SK-N-SH (cell line): ENCODE measurements around the gene RDX. TPM values are rescaled to one million over a fixed set of nuclear protein-coding genes. Genes with fewer than 3 reads are reported as not detected.

Source experiments
- CTCF ChIA-PET: fragments of 300-600, 350-600 bp; formaldehyde crosslinking; extraction: SDS; loops from one replicate; lab custom pipeline; 2021; lab: Yijun Ruan, JAX
- POLR2A ChIA-PET: fragments of 350-600 bp; sonication (Branson Sonifier 250); formaldehyde crosslinking; extraction: SDS; loops from one replicate; lab custom pipeline; 2020; ENCODE audit warnings: antibody characterized with exemption, inconsistent platforms; lab: Yijun Ruan, JAX
- DNase-seq: peaks from one replicate; pipeline ENCODE4 v3.0.0; 2012
- H2AFZ ChIP-seq: fragments of 200-600 bp; sonication (generic); 2 replicates; pipeline ENCODE4 v1.8.1; 2016; ENCODE audit warnings: antibody characterized with exemption, mild to moderate bottlenecking, low read depth
- H3F3A ChIP-seq: fragments of 200-600 bp; sonication (generic); replicated peaks from 2 replicates; pipeline ENCODE3; 2016; ENCODE audit warnings: antibody characterized with exemption, mild to moderate bottlenecking; ENCODE audit not compliant: insufficient read depth
- H3K27ac ChIP-seq, 2 experiments: fragments of 200-500 bp in 1 of 2; fragments of 200-600 bp in 1 of 2; sonication (Bioruptor generic) in 1 of 2; sonication (generic), shearing (Covaris generic) in 1 of 2; 2 replicates each; pipeline versions ENCODE4 v1.5.1 to v1.6.1; 2014 to 2016; ENCODE audit warnings: low read depth in 2 of 2, inconsistent platforms in 1 of 2, low read length in 1 of 2, mild to moderate bottlenecking in 1 of 2, mixed read lengths in 1 of 2
- H3K27me3 ChIP-seq: fragments of 200-600 bp; sonication (generic), shearing (Covaris generic); 2 replicates; pipeline ENCODE4 v1.6.1; 2016; ENCODE audit warnings: mixed run types; ENCODE audit not compliant: insufficient read depth
- H3K36me3 ChIP-seq, 2 experiments: fragments of 200-500 bp in 1 of 2; fragments of 200-600 bp in 1 of 2; sonication (Bioruptor generic) in 1 of 2; sonication (generic) in 1 of 2; replicated peaks in 1 of 2; 2 replicates each; pipeline versions ENCODE3 to v1.5.1; 2014 to 2016; ENCODE audit warnings: low read length in 1 of 2, mild to moderate bottlenecking in 1 of 2; ENCODE audit not compliant: insufficient read depth in 2 of 2, control insufficient read depth in 1 of 2
- H3K4me1 ChIP-seq, 2 experiments: fragments of 200-500 bp in 1 of 2; fragments of 200-600 bp in 1 of 2; sonication (Bioruptor generic) in 1 of 2; sonication (generic), shearing (Covaris generic) in 1 of 2; 2 replicates each; pipeline versions ENCODE4 v1.5.1 to v1.6.1; 2014 to 2016; ENCODE audit warnings: low read depth in 1 of 2, low read length in 1 of 2, mixed run types in 1 of 2; ENCODE audit not compliant: insufficient read depth in 2 of 2, control insufficient read depth in 1 of 2
- H3K4me2 ChIP-seq: fragments of 200-600 bp; sonication (generic), shearing (Covaris generic); 2 replicates; pipeline ENCODE4 v1.6.1; 2017; ENCODE audit warnings: mixed run types
- H3K4me3 ChIP-seq, 2 experiments: fragments of 200-500 bp in 1 of 2; fragments of 200-600 bp in 1 of 2; sonication (Bioruptor generic) in 1 of 2; sonication (generic), shearing (Covaris generic) in 1 of 2; 2 replicates each; pipeline versions ENCODE4 v1.5.1 to v1.8.1; 2014 to 2016; ENCODE audit warnings: low read depth in 2 of 2, inconsistent platforms in 1 of 2, low read length in 1 of 2, mild to moderate bottlenecking in 1 of 2, mixed read lengths in 1 of 2, moderate library complexity in 1 of 2
- H3K79me2 ChIP-seq: fragments of 200-600 bp; sonication (generic); 2 replicates; pipeline ENCODE4 v1.8.1; 2017; ENCODE audit warnings: mild to moderate bottlenecking; ENCODE audit not compliant: insufficient read depth
- H3K9ac ChIP-seq: fragments of 200-600 bp; sonication (generic); 2 replicates; pipeline ENCODE4 v1.6.1; 2017; ENCODE audit warnings: mixed run types
- H3K9me2 ChIP-seq: fragments of 200-600 bp; sonication (generic); 2 replicates; pipeline ENCODE4 v1.6.1; 2017; ENCODE audit warnings: mixed run types
- H3K9me3 ChIP-seq: fragments of 200-600 bp; sonication (generic); 2 replicates; pipeline ENCODE4 v1.6.1; 2017; ENCODE audit warnings: mixed run types, mild to moderate bottlenecking, moderate library complexity
- H4K20me1 ChIP-seq: fragments of 200-600 bp; sonication (generic); 2 replicates; pipeline ENCODE4 v1.6.1; 2017; ENCODE audit warnings: mild to moderate bottlenecking, mixed run types; ENCODE audit not compliant: insufficient read depth
- ELF1 ChIP-seq: IDR thresholded peaks from 2 replicates; pipeline ENCODE4 v1.4.0; 2012
- FOXM1 ChIP-seq: IDR thresholded peaks from 2 replicates; pipeline ENCODE4 v1.4.0; 2012; ENCODE audit warnings: low read depth, mild to moderate bottlenecking
- GATA2 ChIP-seq: sonication (generic); formaldehyde crosslinking; IDR thresholded peaks from 2 replicates; pipeline ENCODE4 v1.5.0; 2020; ENCODE audit warnings: mild to moderate bottlenecking, missing genetic modification reagents
- JUND ChIP-seq: IDR thresholded peaks from 2 replicates; pipeline ENCODE4 v1.4.0; 2012
- PBX3 ChIP-seq: IDR thresholded peaks from 2 replicates; pipeline ENCODE4; 2012
- POLR2AphosphoS5 ChIP-seq: IDR thresholded peaks from 2 replicates; pipeline ENCODE4 v1.6.1; 2012; ENCODE audit warnings: low read depth, low read length
- RAD21 ChIP-seq: IDR thresholded peaks from 2 replicates; pipeline ENCODE4 v1.6.1; 2012; ENCODE audit warnings: mild to moderate bottlenecking, low read length
- REST ChIP-seq: IDR thresholded peaks from 2 replicates; pipeline ENCODE4 v1.6.1; 2012; ENCODE audit warnings: mild to moderate bottlenecking, low read depth, low read length, moderate library complexity
- RFX5 ChIP-seq: IDR thresholded peaks from 2 replicates; pipeline ENCODE4 v1.6.1; 2012; ENCODE audit warnings: mild to moderate bottlenecking, improper control_type of control experiment, low read length
- TEAD4 ChIP-seq: IDR thresholded peaks from 2 replicates; pipeline ENCODE4 v1.4.0; 2012; ENCODE audit warnings: mild to moderate bottlenecking, borderline replicate concordance; ENCODE audit not compliant: insufficient read depth
- ZBTB33 ChIP-seq: IDR thresholded peaks from 2 replicates; pipeline ENCODE4 v1.4.0; 2012; ENCODE audit warnings: low read depth, borderline replicate concordance
- WGBS: methylation state at CpG from one replicate; pipeline ENCODE4 v1.1.6; 2017; ENCODE audit warnings: low lambda C conversion rate; 5-methylcytosine and 5-hydroxymethylcytosine counted together
- polyA plus RNA-seq, 3 experiments: library from polyadenylated mRNA; depleted of rRNA; stranded (reverse); fragments of >200 nt; gene quantifications; 2 replicates each; pipeline ENCODE4 v1.2.3, GENCODE V29; 2012

RDX gene
- polyA plus RNA-seq, 1 of the 3 experiments (the other 2 are of a cell fraction), result 29.4 TPM

GRCh38 chr11:110319501-110319900 lies 23.1 kb upstream of the RDX start:
- Histone ChIP-seq H2AFZ (no peak overlapping the region), H4K20me1 (no peaks in the 10 kb centered on the region), H3K4me1 (peaks cover 15 to 20% of the 10 kb centered on the region in 2 experiments; a peak in 3 of 4 replicates), H3K36me3 (no peaks in the 10 kb centered on the region), H3F3A (no peaks in the 10 kb centered on the region), H3K4me3 (no peak overlapping the region), H3K27me3 (no peaks in the 10 kb centered on the region), H3K9me3 (no peaks in the 10 kb centered on the region), H3K79me2 (no peaks in the 10 kb centered on the region), H3K9me2 (no peaks in the 10 kb centered on the region), H3K4me2 (no peak overlapping the region), H3K9ac (no peak overlapping the region), H3K27ac (no peak overlapping the region)
- TF ChIP-seq ELF1 (no peak), JUND (no peak), GATA2 (CRISPR knock-in tag) (no peak), REST (no peak), PBX3 (no peak), TEAD4 (no peak), RFX5 (no peak), FOXM1 (no peak), POLR2AphosphoS5 (no peak), RAD21 (no peak), ZBTB33 (no peak)
- DNase-seq, result no peak
- 90% methylated on average over 3 of the region's 3 CpGs for WGBS
- ChIA-PET CTCF (interaction anchor here (1.0 to 1.5 kb wide), 2 partner anchors 114 to 118 kb away, joined by 3 to 4 read pairs; no protein-coding TSS in a partner anchor), POLR2A (no interaction called here)
